ENCODE measurements around the gene ZSWIM7.

Gene ZSWIM7

DNA sequence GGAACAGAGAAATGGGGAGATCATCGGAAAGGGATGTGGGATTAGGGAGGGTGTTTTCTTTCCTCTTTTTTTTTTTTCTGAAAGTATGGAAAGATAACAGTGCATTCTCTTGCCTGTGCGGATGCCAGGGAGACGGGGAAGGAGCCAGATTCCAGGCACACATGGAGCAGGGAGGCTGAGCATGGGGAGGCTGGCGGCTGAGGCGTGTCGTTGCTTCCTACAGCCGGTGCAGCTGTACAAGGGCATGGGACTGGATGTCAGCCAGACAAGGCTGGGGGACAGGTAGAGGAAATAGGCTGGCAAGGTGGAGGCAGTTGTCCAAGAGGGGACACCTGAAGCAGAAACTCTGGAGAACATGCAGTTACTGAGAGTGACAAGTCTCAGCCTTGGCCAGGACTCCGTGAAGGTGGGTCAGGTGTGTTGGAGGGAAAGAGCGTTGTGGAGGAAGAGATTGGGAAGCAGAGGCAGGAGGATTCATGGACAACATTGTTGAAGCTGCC, 71.2 kb downstream of the ZSWIM7 start:
- DNase-seq, result no peak

Measured in NCI-H2081 treated with DMSO at 0.1 percent for 48 hours (cell line).